HG03025 (cell line): ENCODE data around the gene VAC14.

Experiments used
- ATAC-seq: cut with Tn5 transposase; IDR thresholded peaks from one replicate; pipeline ENCODE4 v1.9.1; 2021; ENCODE audit warnings: mild to moderate bottlenecking, moderate library complexity; ENCODE audit not compliant: unreplicated experiment, low FRiP score

Gene VAC14

DNA sequence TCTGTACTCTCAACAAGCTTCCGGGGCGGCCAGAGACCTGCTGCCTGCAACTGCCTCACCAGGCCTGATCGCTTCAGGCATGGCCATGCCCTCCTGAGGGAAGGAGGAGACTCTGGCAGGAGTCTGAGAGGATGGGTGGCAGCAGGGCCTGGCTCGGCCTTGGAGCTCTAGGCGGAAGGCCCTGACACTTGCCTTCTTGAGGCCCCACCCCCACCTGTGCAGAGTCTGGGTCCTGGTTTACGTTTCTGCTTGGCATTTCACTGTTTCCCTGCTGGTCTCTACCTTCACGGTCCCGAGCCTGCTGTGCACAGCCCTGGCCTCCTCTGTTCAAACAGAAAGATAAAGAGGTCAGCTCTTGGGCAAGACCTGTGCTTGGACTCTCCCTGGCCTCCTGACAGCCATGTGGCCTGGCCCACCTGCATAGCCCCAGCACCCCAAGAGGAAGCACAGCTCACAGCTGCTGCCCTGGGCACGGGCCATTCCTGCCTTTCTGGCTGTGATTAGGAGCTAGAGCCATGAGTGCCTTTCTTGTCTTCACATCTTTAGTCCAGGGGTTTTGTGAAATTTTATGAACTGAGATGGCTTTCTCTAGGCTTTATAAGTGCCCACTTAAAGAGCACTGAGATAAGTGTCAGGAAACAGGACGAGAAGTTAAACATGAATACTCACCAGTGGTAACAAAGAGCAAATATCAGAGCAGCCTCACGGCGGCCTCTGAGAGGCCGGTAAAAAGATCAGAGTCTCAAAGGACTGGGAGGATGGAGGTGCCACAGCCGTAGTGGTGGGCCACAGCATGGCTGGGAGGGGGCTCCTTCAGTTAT is 89.5 kb downstream of the VAC14 start:
- ATAC-seq: no peak

DNA sequence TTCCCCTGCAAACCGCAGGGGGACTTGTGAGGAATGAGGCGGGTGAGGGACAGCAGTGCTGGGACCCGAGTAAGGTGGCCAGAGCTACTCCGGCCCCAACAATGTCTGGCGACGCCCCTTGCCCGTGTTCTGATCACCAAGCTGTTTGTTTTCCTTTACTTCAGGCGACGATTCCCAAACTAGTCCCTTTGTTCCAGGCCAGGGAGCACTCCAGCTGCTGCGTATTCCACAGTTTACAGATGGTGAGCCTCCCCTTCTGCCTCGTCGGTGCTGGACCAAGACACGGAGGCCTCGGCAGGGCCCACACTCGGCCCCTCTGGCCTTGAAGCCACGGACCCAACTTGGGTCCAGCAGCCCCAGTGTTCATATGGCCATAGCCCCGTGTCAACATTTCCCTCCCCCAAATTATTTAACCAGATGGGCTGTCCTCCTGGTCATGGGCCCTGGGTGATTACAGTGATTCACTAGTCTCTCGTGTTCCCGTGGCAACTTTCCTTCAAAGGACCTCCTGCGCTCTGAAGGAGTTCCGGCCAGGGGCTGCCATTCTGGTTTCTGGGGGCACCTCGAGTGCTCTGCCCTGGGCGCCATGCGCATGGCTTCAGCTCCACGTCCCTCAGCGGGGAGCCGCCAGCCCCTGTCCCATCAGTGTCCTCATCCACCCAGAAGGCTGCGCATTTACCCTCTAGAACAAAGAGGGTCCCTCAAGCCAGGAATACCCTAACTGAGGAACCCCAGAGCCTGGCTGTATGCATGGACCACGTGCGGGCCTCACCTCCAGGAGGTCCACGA is 90.3 kb downstream of the VAC14 start:
- no peak for ATAC-seq

DNA sequence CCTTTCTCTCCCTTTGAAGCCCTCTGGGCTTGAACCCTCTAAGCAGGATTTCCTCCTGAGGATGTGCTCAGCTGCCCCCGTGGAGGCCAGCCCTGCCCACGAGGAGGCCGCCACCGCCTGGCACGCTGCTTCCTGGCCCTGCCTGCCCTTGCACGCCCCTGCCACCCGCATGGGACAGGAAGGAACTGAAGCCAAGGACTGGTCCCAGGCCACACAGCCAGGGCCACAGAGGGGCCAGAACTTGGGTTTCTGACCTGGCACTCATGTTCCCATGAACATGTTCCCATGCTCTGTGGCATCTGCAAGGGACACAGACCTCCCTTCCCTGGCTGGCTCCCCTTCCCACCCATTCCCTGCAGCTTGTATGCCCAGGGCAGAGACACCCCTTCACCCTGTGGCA is 91.0 kb downstream of the VAC14 start:
- ATAC-seq: no peak

DNA sequence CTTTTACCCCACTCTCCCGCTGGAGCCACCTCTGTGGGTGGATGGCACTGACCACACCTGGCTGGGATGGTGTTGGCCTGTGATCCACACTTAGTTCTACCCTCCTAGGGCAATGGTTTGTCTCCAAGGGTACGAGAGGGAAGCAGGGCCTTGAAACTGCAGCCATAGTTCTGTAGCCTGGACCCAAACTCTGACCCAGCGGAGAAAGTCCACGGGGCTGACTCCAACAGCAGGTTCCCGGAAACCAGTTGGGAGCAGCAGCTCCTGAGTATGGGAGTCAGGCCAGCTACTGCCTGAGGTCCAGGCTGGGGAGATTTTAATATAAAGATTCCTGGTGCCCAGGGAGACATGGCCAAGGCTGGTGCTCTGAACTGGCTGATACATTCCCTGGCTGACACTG is 91.5 kb downstream of the VAC14 start:
- ATAC-seq: no peak

DNA sequence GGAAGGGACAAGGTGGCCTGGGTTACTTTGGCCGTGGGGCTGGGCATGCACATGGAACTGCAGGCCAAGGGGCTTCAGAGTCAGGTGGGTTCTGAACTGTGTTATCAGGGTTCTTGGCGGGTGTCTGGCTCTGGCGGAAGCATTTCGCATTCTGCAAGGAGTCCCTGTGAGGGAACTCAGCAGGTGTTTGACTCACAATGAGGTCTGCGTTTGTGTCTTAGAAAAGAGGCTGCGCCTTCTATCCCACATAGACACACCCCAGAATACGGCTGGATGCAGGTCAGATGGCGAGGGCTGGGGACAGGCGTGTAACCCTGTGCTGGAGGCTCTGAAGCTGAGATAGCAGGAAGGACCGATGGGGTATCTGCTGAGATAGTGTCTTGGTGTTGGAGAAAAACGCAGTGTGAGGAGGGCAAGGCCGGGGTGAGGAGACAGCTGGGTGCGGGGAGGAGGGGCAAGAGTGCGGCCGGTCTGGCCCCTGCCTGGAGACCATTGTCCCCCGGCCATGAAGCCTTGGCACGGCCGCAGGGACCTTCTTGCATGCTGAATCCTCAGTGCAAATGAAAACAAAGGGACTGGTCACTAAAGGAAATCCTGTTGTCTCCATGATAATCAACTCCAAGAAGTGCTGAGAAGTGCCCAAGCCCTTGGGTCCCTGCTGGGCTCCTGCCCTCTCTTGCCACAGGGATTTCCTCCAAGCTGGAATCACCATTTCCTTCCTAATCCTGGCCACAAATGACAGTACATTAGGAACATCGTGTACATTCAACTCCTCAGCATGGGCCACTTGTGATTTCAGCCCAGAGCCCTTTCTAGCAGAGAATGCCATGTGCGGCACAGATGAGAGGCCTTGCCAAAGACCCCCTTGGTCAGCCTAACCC is 92.4 kb downstream of the VAC14 start:
- ATAC-seq: no peak

DNA sequence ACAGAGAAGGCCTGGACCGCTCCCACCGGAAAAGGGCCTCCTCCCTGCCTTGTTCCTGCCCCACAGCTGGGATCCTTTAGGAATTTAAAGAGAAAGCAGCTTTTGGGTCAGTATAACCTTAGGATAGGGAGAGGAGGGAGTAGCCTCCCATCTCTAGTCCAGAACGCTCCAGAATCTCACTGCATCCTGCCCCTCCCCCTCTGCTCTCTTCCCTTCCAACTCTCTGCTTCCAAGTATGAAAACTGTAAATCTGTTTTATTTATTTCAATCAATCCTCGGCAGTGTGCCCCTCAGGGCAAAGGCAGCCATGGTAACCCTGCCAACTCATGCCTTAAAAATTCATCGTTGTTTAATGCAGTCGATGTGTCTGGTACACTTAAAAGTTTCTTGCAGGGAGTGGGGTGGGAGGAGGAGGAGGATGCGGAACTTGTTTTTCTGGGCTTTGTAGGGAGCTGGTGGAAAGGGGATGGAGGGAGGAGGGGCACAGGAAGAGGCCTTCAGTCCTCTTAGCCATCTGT is 94.0 kb downstream of the VAC14 start:
- ATAC-seq: no peak

DNA sequence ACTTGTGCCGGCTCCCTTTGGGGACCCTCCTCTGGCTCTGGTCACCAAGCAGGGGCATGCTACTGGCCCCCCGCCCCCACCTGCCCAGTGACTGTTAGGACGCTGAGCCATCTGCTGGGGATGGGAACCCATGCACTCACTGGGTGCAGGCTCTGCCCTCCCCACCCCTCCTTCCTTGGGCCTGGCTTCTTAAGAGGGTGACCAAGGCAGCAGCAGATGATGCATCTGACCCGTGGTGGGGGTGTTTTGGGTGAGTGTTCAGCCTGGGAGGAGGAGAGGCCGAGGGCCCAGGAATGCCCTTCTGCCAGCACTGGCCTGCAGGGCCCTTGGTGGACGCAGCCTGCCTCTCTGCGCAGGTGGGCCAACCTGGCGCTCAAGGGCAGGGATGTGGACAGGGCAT is 95.9 kb downstream of the VAC14 start:
- ATAC-seq: no peak

DNA sequence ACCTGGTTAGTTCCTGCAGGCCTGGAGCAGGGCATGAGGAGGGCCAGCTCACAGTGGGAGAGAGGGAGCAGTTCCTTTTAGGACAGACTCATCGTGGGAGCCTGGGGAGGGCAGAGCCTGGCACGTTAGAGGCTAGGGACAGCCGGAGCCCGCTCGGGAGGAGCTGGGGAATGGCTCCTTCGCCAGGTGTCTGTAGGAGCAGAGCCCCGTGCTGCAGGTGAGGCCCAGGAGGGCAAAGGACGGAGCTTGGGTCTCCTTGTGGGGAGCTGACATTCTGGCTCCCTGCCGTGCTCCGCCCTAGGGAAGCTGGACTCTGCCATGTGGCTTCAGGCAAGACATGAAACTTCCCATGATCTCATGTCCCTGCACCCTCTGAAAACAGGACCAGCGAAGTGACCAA is 96.4 kb downstream of the VAC14 start:
- ATAC-seq: no peak

DNA sequence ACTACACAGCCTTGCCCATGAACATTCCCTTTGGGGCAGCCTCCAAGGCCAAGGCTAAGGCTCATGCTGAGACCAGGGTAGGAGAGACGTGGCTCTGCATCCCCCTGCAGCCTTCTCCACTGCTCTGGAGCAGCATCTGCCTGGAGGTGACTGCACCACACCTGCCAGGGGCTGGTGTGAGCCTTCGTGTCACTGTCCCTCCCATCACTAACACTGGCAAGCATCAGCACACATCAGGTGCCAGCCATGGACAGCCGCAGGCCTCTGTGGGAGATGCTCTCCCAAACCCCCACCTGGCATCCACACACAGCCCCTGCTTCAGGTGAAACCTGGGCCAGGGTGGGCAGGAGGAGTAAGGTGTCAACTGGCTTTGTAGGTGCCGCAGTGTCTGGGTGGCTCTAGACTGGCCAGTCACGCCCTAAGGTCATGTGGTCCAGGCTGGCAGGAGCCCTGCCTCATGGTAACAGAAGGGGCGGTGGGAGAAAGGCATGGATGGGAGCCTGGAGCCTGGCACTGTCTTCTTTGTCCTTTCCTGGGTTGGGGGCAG is 97.0 kb downstream of the VAC14 start:
- ATAC-seq: no peak

DNA sequence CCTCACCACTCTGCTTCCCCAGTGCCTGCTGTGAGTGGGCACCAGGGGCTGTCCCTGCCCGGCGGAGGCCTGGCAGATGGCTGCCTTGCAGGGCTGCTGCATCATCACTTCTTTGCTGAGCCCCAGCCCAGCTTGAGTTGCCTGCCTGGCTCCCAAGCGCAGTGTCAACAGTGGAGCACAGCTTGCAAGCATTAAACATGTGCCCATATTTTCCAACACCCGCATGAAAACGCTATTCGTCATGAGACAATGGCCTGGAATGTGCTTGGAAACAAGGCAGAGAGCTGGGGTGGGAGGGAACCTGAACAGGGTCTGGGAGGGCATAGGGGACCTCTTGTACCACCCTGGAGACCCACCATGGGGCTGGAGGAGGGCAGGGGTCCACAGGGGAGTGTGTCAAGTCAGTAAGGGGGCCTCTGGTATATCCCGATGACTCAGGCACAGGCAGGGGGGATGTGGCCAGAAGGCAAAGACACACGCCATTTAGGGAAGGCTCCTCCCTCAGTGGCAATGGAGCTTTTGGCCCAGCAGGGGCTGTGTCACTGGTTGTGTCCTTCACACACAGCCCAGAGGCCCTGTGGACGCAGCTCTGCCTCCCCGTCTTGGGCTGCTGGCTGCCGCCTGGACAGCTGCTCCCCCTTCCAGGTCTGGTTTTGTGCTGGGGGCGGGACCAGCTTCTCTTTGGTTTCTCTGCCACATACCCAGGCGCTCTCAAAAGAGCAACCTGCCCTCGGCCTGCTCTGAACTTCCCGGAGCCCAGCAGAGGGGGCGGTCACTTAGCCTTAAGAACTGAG is 97.7 kb downstream of the VAC14 start:
- no peak for ATAC-seq

DNA sequence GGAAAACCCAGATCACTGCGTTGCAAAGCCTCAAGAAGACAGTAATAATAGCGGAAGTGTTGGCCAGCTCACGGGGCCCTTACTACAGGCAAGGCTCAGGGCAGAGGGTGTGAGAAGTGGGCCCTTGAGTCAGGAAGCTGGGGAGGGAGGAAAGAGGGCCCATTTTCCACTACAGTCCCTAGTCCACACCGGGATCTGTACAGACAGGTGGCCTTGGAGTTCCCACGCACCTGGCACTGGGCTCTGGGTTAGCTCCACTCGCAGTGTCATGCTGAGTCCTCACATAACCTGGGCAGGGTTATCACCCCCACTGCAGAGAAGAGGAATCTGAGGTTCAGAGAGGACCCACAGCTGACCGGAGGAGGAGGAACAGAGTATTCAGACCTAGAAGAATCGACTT is 98.3 kb downstream of the VAC14 start:
- ATAC-seq: no peak

DNA sequence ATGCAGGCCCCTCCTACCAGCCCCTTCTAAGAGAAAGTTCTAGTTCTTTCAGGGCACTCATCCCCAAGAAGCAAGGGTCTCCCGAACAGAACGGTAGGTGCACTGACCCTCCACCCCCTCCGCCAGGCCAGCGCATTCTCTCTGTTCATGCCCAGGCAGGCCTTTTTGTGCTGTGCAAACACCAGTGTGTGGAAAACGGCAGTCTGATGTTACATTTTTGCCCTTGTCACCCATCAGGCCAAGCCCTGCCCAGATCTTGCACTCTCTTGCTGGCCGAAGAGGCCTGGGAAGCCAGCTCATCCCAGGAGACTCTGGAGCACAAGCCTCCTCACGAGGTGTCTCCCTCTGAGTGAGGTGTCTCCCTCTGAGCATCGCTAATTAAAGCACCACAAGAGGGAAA is 99.0 kb downstream of the VAC14 start:
- ATAC-seq: no peak

DNA sequence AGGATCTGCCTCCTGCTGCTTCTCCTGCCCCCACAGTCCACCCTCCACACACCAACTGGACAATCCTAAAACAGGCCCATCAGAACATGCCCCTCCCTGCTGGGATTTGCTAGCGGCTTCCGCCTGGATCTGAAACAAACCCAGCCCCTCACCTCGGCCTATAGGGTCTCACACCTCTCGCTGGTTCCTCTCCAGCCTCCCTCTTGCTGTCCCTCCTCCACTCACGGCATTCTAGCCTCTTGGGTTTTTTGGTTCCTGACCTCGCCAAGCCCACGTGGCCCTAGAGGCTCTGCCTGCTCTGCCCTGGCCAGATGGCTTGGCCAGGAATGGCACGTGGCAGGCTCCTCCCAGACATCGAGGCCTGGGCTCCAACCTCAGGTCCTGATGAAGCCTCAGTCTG is 99.4 kb downstream of the VAC14 start:
- ATAC-seq: no peak

DNA sequence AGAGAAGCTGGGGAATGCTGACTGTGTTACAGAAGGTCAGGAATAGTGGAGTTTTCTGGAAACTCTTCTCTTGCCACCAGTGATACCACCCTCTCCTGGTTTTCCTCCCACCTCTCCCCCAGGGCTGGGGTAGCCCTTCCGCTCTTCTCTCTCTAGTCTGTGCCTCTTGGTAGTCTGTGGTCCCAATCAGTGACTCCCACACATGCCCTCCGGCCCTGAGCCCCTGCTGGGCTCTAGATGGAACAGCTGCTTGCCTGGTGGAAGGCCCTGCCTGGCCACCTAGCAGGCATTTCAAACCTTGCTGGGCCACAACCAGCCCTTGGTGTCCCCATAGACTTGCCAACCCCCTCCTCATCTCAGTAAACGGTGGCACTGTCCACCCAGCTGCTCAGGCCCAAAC is 99.9 kb downstream of the VAC14 start:
- ATAC-seq: no peak

DNA sequence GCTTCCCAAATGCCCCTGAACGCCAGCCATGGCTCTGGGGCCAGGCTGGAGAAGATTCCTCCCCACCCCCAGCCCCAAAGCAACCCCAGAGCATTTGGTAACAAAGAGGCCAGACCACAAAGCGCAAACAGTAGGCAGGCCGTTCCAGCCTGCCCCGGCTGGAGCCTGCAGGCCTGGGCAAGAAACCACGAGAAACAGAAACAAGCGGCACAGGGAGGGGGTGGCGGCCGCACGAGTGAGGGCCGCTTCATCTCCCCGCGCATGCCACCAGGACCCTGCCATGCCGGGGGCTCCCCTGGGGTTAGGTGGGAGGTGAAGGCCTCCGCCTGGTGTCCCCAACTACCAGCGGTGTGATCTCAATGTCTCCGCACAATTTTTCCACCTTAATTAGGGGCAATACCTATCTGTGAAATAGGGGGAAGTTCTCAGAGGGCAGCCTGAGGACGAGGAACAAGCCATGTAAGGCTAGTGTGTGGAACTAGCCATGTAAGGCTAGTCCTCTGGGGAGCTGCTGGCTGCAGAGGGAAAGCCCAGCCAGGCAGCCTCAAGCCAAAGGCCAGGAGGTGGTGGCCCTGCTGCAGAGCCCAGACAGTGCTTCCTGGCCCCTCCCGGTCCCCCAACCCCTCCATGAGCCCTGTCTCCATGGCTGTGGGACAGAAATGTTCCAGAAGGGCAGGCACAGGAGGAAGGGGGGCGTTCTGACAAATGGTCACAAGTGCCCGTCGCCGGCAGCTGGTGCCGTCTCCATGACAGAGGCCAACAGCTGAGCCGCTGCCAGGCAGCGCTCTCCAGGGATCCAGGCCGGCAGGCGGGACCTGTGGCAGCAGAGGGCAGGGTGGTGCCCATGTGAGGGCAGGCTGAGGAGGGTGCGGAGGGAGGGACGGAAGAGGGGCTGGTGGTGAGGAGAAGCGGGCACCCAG is 100.6 kb downstream of the VAC14 start:
- no peak for ATAC-seq

DNA sequence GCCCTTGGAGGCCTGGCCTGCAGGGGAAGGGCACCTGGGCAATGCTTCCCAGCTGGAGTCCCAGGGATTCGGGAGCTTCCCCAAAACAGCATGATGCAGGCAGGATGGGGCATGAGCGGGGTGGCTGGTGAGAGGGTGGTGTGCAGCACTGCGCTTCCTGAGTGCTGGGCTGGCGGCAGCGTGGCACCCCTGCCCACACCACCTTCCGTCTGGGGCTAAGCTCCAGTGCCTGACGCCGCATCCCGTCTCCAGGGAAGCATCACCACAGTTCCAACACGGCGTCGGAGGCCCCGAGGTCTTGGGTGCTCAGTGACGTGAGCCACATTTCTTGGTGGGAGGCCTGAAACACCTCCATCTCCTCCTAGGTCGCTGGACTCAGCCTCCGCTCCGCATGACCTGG is 101.3 kb downstream of the VAC14 start:
- no peak for ATAC-seq

DNA sequence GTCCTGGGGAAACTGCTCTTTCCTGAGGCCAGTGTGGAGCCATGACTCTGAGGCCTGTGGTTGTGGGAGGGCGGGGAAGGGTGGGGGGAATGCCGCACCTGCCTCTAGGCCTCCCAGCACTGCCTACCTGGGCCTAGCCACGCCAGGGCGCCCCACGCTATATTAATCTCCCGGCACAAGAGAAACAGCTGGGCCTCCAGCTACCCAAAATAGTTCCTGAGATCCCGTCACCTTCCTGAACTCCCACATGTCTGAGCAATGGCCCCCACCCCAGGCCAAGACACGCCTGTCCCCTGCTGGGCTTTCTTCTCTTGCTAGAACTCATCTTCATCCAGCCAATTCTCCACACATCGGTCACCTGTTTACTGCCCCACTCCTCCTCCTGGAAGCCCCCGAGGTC is 102.1 kb downstream of the VAC14 start:
- ATAC-seq: no peak

DNA sequence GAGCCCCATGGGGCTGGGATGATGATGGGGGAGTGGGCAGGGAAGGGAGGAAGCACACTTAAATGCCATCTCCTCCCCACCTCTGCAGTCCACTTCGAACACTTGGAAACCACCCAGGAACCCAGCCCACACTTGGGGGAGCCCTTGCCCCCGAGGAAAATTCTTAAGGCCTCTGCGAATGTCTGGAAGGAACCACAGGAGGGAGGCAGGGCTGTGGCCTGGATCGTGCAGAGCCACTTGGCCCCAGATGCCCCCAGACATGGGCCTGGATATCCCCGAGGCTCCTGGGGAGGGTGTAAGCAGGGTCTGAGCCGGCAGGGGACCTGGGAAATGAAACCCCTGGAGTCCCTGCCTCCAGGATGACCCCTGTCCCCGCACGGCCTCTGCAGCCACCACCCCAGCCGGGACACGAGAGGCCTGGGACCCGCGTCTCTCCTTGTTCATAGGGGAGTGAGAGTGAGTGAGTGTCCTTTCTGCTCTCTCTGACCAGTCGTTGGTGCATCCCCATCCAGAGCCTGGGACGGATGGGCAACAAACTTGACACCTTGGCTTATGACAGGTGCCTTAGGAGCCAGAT is 103.3 kb downstream of the VAC14 start:
- ATAC-seq: no peak
